Measurements from ENCODE around the gene RBBP8.

DNA sequence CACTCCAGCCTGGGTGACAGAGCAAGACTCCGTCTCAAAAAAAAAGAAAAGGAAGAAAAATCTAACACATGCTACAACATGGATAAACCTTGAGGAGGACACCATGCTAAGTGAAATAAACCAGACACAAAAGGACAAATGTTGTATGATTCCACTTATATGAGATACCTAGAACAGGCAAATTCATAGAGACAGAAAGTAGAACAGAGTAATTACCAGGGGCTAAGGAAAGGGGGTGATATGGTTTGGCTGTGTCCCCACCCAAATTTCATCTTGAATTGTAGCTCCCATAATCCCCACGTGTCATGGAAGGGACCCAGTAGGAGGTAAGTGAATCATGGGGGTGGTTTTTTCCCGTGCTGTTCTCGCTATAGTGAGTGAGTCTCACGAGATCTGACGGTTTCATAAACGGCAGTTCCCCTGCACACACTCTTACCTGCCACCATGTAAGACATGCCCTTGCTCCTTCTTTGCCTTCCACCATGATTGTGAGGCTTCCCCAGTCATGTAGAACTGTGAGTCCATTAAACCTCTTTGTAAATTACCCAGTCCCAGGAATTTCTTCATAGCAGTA lies 110.8 kb downstream of the RBBP8 start:
- TF ChIP-seq, protein P1, sequence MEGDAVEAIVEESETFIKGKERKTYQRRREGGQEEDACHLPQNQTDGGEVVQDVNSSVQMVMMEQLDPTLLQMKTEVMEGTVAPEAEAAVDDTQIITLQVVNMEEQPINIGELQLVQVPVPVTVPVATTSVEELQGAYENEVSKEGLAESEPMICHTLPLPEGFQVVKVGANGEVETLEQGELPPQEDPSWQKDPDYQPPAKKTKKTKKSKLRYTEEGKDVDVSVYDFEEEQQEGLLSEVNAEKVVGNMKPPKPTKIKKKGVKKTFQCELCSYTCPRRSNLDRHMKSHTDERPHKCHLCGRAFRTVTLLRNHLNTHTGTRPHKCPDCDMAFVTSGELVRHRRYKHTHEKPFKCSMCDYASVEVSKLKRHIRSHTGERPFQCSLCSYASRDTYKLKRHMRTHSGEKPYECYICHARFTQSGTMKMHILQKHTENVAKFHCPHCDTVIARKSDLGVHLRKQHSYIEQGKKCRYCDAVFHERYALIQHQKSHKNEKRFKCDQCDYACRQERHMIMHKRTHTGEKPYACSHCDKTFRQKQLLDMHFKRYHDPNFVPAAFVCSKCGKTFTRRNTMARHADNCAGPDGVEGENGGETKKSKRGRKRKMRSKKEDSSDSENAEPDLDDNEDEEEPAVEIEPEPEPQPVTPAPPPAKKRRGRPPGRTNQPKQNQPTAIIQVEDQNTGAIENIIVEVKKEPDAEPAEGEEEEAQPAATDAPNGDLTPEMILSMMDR (IDR thresholded peaks at IDR 0.05) = no peak
- TF ChIP-seq EP300 (IDR thresholded peaks at IDR 0.05) (no peak), POLR2AphosphoS5 (IDR thresholded peaks at IDR 0.05) (no peak), POLR2A (IDR thresholded peaks at IDR 0.05) (no peak)

Measured in upper lobe of left lung (tissue), 4 donors.